Spleen (tissue), 7 donors: ENCODE results near the gene LSM11.

Experiments
- CTCF ChIP-seq, 11 experiments: fragments of 200-600 bp in 7 of 11; fragments of 450-650 bp in 4 of 11; sonication (generic) in 4 of 11; IDR thresholded peaks in 8 of 11; conservative IDR thresholded peaks in 3 of 11; 1 replicate in 7 of 11; 2 replicates in 4 of 11; pipeline versions ENCODE4 v1.4.0 to v1.8.0; 2016 to 2021; ENCODE audit warnings: antibody characterized with exemption in 11 of 11, inconsistent platforms in 4 of 11, mild to moderate bottlenecking in 1 of 11
- POLR2A ChIP-seq, 3 donors: fragments of 450-650 bp; IDR thresholded peaks; one replicate each; pipeline ENCODE4 v1.5.1; 2017; ENCODE audit warnings: antibody characterized with exemption in 3 of 3, mild to moderate bottlenecking in 1 of 3
- donor health status: DM: no; HTN: no; CAD: no; lungs with moderate emphysema.
- donor health status: DM: no; HTN: no; CAD: no.
- donor health status: DM: no; HTN: no; CAD: no.

DNA sequence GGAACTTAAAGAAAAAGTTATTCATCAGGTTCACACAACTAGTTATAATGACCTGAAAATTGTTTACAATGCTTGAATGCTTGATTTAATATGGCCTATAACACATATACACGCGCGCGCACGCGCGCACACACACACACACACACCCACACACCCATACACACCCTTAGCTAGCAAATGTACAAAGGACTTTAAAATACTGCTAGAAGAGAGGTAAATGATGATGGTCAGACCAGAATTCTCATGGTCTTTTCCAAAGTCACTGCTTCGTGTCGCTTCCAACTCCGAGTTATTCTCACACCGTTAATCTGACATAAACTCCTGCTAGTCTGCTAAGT lies 5.9 kb downstream of the LSM11 start:
- TF ChIP-seq POLR2A (IDR thresholded peaks at IDR 0.05), result no peak
- TF ChIP-seq CTCF (IDR thresholded peaks at IDR 0.05 in 8 of 11, conservative IDR thresholded peaks at IDR 0.05 in 3 of 11), result no peak
